ENCODE data around the gene MAEL.

MAEL gene

GRCh38 chr1:166956872-166957271 lies 32.2 kb upstream of the MAEL start:
- Histone ChIP-seq H3K4me3 (ENCODE audit: low read depth in 1 of 2, low read length in 1 of 2) (no peak overlapping the region), H3K36me3 (no peaks in the 10 kb centered on the region), H3K9me3 (no peaks in the 10 kb centered on the region), H3K4me1 (ENCODE audit: control insufficient read depth in 1 of 2, insufficient read depth in 1 of 2, low read depth in 1 of 2, low read length in 1 of 2) (no peaks in the 10 kb centered on the region), H3K27ac (no peak overlapping the region), H3K27me3 (peaks cover 27% of the 10 kb centered on the region)
- no peak for TF ChIP-seq CTCF (IDR thresholded peaks at IDR 0.05)

- no peak for TF ChIP-seq CTCF (IDR thresholded peaks at IDR 0.05)
- no peaks in the 10 kb centered on the region for H3K36me3 ChIP-seq
- H3K27ac ChIP-seq = no peak overlapping the region
- H3K9me3 ChIP-seq = no peaks in the 10 kb centered on the region
- H3K4me1 ChIP-seq (ENCODE audit: control insufficient read depth in 1 of 2, insufficient read depth in 1 of 2, low read depth in 1 of 2, low read length in 1 of 2) = no peaks in the 10 kb centered on the region
- no peak overlapping the region for H3K4me3 ChIP-seq (ENCODE audit: low read depth in 1 of 2, low read length in 1 of 2)
- peaks cover 20% of the 10 kb centered on the region for H3K27me3 ChIP-seq
Observed at GRCh38 chr1:166960858-166961474, 28.1 kb upstream of the MAEL start.

GRCh38 chr1:166969074-166969677 lies 19.9 kb upstream of the MAEL start:
- Histone ChIP-seq H3K4me1 (ENCODE audit: control insufficient read depth in 1 of 2, insufficient read depth in 1 of 2, low read depth in 1 of 2, low read length in 1 of 2) (no peaks in the 10 kb centered on the region), H3K27me3 (peaks cover 67% of the 10 kb centered on the region), H3K4me3 (ENCODE audit: low read depth in 1 of 2, low read length in 1 of 2) (no peak overlapping the region)

GRCh38 chr1:166971252-166971651 lies 17.8 kb upstream of the MAEL start:
- H3K9me3 ChIP-seq = no peaks in the 10 kb centered on the region
- H3K4me1 ChIP-seq (ENCODE audit: control insufficient read depth in 1 of 2, insufficient read depth in 1 of 2, low read depth in 1 of 2, low read length in 1 of 2) = peaks cover 6 to 9% of the 10 kb centered on the region in 2 experiments
- no peak overlapping the region for H3K27ac ChIP-seq
- no peak overlapping the region for H3K4me3 ChIP-seq (ENCODE audit: low read depth in 1 of 2, low read length in 1 of 2)
- no peaks in the 10 kb centered on the region for H3K36me3 ChIP-seq
- no peak for TF ChIP-seq CTCF (IDR thresholded peaks at IDR 0.05)
- peaks cover 87% of the 10 kb centered on the region for H3K27me3 ChIP-seq

More at GRCh38 chr1:166969074-166969677, 19.9 kb upstream of the MAEL start:
- Histone ChIP-seq H3K9me3 (no peaks in the 10 kb centered on the region), H3K27ac (no peak overlapping the region), H3K36me3 (no peaks in the 10 kb centered on the region)
- TF ChIP-seq CTCF (IDR thresholded peaks at IDR 0.05) = no peak

- Histone ChIP-seq H3K4me1 (ENCODE audit: control insufficient read depth in 1 of 2, insufficient read depth in 1 of 2, low read depth in 1 of 2, low read length in 1 of 2) (peaks cover 6 to 9% of the 10 kb centered on the region in 2 experiments), H3K36me3 (no peaks in the 10 kb centered on the region), H3K27ac (no peak overlapping the region), H3K27me3 (peaks cover 89% of the 10 kb centered on the region), H3K9me3 (no peaks in the 10 kb centered on the region), H3K4me3 (ENCODE audit: low read depth in 1 of 2, low read length in 1 of 2) (no peak overlapping the region)
- no peak for TF ChIP-seq CTCF (IDR thresholded peaks at IDR 0.05)
Observed at GRCh38 chr1:166972193-166972592, 16.9 kb upstream of the MAEL start.

Measured in neutrophil (primary cell).